H1 (cell line): Measurements from ENCODE around the gene SMG7. TPM values are rescaled to one million over a fixed set of nuclear protein-coding genes. Genes with fewer than 3 reads are reported as not detected.

Experiments used
- BRCA1 ChIP-seq: IDR thresholded peaks from 2 replicates; pipeline ENCODE4 v1.6.1; 2012; ENCODE audit warnings: low read depth, low read length, improper control_type of control experiment
- CBX5 ChIP-seq: fragments of 300-800, 300-1000 bp; sonication (generic); IDR thresholded peaks from 2 replicates; pipeline ENCODE4 v1.7.1; 2016; ENCODE audit warnings: antibody characterized with exemption, low read length, low read depth
- CBX8 ChIP-seq: fragments of 300-800, 300-1000 bp; sonication (generic); IDR thresholded peaks from 2 replicates; pipeline ENCODE4 v1.7.1; 2016; ENCODE audit warnings: low read depth, low read length, borderline replicate concordance
- EZH2 ChIP-seq: fragments of 200-600 bp; sonication (generic); IDR thresholded peaks from 2 replicates; pipeline ENCODE4 v1.7.1; 2012; ENCODE audit warnings: low read depth, mild to moderate bottlenecking, moderate library complexity, low read length, inconsistent platforms; ENCODE audit not compliant: severe bottlenecking
- GTF2F1 ChIP-seq: IDR thresholded peaks from 2 replicates; pipeline ENCODE4 v1.6.1; 2012; ENCODE audit warnings: low read depth, low read length, improper control_type of control experiment, borderline replicate concordance
- KDM4A ChIP-seq: IDR thresholded peaks from one replicate; pipeline ENCODE4 v1.7.1; 2012; ENCODE audit warnings: low read depth, mild to moderate bottlenecking, moderate library complexity, low read length, inconsistent platforms; ENCODE audit not compliant: severe bottlenecking
- RAD21 ChIP-seq, 2 experiments: IDR thresholded peaks in 1 of 2; conservative IDR thresholded peaks in 1 of 2; 2 replicates each; pipeline ENCODE4 v1.6.1; 2011; ENCODE audit warnings: low read depth in 2 of 2, low read length in 2 of 2, improper control_type of control experiment in 1 of 2, inconsistent platforms in 1 of 2, mild to moderate bottlenecking in 1 of 2, moderate library complexity in 1 of 2
- RXRA ChIP-seq: IDR thresholded peaks from 2 replicates; pipeline ENCODE4 v1.6.1; 2011; ENCODE audit warnings: low read depth, mild to moderate bottlenecking, low read length, moderate library complexity; ENCODE audit not compliant: insufficient read depth
- SIN3A ChIP-seq, 2 experiments: IDR thresholded peaks in 1 of 2; conservative IDR thresholded peaks in 1 of 2; 2 replicates each; pipeline ENCODE4 v1.6.1; 2011 to 2012; ENCODE audit warnings: low read length in 2 of 2, improper control_type of control experiment in 1 of 2, low read depth in 1 of 2, mild to moderate bottlenecking in 1 of 2
- TCF12 ChIP-seq: IDR thresholded peaks from 2 replicates; pipeline ENCODE4 v1.6.1; 2011; ENCODE audit warnings: low read depth, mild to moderate bottlenecking, low read length
- polyA plus RNA-seq, 7 experiments: library from polyadenylated mRNA; depleted of rRNA in 3 of 7; stranded (reverse) in 5 of 7; unstranded in 2 of 7; fragments of >200 nt in 5 of 7; fragments of 200-250 nt in 2 of 7; gene quantifications; 1 replicate in 5 of 7; 2 replicates in 1 of 7; 4 replicates in 1 of 7; pipeline versions ENCODE4 v1.2.1 to v1.2.3, GENCODE V29; 2011 to 2013; ENCODE audit warnings: missing spikeins in 2 of 7, mixed read lengths in 2 of 7
- total RNA-seq: library from RNA; stranded (reverse); fragmentation: NEBNext Ultra II Directional; extraction: Animal tissue kit (Norgen Biotek cat#: 25700); gene quantifications from 2 replicates; pipeline ENCODE4 v1.2.1, GENCODE V29; 2021

The SMG7 gene
- total and polyA plus RNA-seq, 2 of the 8 experiments (the other 6 are each of a cell fraction or from before 2014, with no cell fraction given), result 39.3 to 65.6 TPM

DNA sequence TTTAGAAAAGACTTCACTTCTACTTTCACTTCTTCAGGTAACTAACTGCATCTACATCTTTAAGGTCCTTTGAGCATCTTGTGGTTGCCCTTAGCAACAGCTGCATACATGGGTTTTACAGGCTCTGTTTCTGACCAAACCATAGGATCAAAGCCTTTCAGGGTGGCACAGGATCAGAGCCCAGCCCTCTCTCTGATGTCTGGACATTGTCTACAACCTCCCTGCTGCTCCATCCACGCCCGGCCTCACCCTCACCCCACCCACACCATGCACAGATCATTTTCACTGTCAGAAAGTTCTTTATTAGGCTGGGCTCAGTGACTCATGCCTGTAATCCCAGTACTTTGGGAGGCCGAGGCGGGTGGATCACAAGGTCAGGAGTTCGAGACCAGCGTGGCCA, 112.7 kb downstream of the SMG7 start (continued):
- TF ChIP-seq TCF12, result no peak
- no peak for TF ChIP-seq GTF2F1
- TF ChIP-seq SIN3A (conservative IDR thresholded peaks at IDR 0.05 in 1 of 2, IDR thresholded peaks at IDR 0.05 in 1 of 2; ENCODE audit: low read depth in 1 of 2, low read length in 2 of 2), result no peak
- TF ChIP-seq RXRA, result no peak
- TF ChIP-seq KDM4A, result no peak
- TF ChIP-seq EZH2, result no peak
- TF ChIP-seq CBX5, result no peak
- no peak for TF ChIP-seq BRCA1
- TF ChIP-seq CBX8, result no peak
- TF ChIP-seq RAD21 (IDR thresholded peaks at IDR 0.05 in 1 of 2, conservative IDR thresholded peaks at IDR 0.05 in 1 of 2; ENCODE audit: low read depth in 2 of 2, low read length in 2 of 2), result no peak
